ENCODE data around the gene OTUD3.
"Not testable (repeated sequence)": the region's sequence is repeated elsewhere in the genome, so short reads cannot be mapped to it uniquely, and the experiment has no call there.

The OTUD3 gene

DNA sequence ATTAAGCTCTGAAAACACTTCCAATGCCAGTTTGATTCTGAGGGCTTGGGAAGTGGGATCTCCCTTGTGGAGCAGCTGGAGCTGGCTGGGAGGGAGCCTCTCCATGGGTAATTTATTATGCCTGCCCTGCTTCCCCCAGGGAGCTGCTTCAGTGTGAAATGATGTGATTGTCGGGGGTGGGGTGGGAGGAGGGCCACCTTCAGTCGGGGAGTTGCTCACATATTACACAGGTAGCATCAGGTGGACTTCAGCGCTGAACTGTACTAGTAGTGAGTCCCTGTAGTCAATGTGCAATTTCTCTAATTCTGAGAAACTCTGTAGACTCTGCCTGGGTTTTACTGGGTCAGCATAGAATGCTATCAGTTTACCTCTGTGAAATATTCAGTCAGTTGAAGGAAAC is 28.5 kb downstream of the OTUD3 start:
- DNase-seq, result no peak

GRCh38 chr1:19918057-19918456 is 35.9 kb downstream of the OTUD3 start:
- DNase-seq, result peak; percentile 46

- DNase-seq, result no peak
These were observed 38.0 kb downstream of the OTUD3 start for GRCh38 chr1:19920132-19920710.

GRCh38 chr1:19921310-19921709 is 39.1 kb downstream of the OTUD3 start:
- no peak for DNase-seq

DNA sequence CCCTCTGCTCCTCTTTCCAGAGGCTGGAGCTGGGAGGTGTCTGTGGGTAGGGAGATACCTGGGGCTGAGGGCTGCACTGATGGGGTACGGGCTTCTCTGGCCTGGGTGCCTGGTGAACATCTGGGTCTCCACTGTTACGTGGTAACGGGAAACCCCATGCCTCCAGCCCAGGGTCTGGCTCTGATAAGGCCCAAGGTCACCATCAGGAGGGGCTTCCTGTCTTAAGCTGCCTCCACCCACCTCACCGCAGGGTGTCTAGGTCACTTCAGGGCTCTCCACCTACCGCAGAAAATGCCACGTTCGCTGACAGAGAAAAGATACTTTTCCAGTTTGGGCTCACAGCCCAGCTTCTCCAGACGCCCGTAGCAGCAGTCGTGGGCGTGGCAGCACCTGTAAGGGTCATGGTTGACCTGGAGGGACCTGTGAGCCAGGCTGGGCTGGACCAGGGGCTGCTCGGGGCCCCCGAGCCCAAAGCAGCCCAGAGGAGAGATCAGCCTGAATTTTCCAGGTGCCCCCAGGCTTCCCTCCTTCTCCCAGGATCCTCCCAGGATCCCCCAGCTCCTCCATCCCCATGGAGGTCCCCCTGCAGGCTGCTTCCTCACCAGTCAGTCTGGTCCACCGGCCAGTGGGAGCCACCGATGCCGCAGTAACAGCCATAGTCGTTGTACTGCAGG is 40.0 kb downstream of the OTUD3 start:
- DNase-seq, result no peak

DNA sequence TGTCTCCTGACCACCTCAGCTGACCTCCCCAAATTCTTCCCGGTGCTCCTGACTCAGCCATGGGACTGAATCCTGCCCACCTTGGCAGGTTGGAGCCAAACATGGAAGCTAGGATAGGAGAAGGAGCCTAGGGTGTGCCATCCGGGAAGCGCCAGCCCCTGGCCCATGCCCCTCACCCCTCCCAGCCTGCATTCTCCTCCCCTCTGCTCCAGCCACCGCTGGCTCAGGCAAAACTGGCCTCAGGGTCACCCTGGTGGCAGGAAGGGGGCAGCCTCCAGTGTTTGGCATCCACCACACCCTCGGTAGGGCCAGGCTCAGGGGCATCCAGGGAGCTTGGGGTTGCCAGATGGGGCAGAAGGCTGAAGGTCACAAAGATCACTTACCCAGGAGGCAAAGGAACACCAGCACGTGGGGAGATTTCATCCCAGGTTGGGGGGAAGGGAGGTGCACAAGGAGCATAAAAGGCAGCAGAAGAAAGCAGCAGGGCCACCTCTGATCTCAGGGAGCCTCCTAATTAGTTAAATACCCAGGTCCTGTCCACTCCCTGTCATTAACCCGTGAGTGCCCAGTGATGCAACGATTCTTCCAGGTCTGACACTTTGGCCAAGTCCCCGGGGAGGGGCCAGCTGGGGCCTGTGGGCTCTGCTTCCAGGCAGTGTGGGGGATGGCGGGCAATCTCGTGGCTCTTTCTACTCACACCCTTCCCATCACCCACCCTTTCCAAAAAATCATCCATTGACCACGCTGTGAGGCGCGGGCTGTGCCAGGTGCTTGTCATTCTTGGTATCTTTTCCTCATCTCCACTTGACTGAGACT is 41.1 kb downstream of the OTUD3 start, which contains the start of gene PLA2G2E:
Gene PLA2G2E, minus strand, starts transcription at position 481 of the 816 bp plus-strand sequence. Its CDS starts 58 bp downstream, at position 423.
- DNase-seq, result no peak

GRCh38 chr1:19923953-19924346 is 41.8 kb downstream of the OTUD3 start:
- no peak for DNase-seq

DNA sequence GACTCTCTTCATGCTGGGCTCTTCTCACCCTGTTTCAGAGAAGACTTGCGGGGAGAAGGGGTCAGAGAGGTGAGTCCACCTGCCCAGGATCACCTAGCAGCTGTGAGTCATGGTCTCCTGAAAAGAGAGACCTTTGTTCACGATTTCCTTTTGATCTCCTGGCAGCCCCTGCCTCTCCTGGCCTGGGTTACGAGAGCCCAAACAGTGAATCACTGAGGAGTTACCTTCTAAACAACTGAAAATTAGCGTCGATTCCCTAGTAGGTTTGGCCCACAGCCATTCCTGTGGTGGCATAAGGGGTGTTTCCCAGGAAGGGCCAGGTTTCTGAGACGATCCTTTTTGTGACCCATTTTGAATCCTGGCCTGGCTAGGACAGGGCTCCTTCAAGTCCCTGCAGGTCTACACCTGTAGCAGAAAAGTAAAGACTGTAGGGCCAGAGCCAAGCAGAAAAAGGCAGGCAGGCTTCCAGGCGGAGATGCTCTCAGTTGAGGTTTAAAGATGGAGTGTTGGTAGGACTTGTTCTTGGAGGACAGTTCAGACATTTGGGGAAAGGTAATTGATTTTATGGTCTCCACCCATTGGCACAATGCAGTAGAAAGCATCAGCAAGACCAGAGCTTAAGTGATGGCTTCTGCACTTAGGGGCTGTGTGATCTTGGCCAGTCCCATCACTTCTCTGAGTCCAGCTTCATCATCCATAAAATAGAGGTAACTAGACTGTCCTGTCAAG is 43.3 kb downstream of the OTUD3 start:
- no peak for DNase-seq

GRCh38 chr1:19926296-19927129 is 44.3 kb downstream of the OTUD3 start:
- DNase-seq, result no peak

DNA sequence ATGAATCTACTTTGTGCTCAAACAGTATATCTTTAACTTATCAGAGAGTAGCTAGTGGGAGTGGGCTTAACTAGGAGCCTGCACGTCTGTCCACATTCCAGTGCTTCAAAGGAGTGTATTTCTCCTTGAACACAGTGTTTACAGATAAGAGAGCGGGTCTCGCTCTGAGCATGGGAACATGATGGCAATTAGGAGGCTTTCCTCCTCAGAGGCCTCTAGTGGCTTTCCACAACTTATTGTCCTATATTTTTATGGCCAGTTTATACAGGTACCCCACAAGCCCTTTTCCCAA is 44.9 kb downstream of the OTUD3 start:
- DNase-seq, result not testable (repeated sequence)

DNA sequence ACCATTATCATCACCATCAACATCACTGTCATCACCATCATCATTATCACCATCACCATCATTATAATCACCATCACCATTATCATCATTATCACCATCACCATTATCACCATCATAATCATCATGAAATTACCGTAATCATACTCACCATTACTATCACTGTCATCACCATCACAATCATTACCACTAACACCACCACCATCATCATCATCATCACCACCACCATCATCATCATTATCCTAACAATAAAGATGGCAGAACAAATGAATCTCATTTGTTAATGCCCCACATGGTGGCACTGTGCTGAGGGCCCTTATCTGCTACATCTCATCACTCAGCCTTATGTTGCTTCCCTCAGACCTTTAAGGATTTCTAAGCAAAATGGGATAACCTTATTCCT is 50.7 kb downstream of the OTUD3 start:
- no peak for DNase-seq

GRCh38 chr1:19934336-19934735 is 52.1 kb downstream of the OTUD3 start:
- DNase-seq, result no peak

- no peak for DNase-seq
These were observed 54.0 kb downstream of the OTUD3 start for GRCh38 chr1:19936061-19936750.

- no peak for DNase-seq
These were observed 56.3 kb downstream of the OTUD3 start for GRCh38 chr1:19938472-19938871.

DNA sequence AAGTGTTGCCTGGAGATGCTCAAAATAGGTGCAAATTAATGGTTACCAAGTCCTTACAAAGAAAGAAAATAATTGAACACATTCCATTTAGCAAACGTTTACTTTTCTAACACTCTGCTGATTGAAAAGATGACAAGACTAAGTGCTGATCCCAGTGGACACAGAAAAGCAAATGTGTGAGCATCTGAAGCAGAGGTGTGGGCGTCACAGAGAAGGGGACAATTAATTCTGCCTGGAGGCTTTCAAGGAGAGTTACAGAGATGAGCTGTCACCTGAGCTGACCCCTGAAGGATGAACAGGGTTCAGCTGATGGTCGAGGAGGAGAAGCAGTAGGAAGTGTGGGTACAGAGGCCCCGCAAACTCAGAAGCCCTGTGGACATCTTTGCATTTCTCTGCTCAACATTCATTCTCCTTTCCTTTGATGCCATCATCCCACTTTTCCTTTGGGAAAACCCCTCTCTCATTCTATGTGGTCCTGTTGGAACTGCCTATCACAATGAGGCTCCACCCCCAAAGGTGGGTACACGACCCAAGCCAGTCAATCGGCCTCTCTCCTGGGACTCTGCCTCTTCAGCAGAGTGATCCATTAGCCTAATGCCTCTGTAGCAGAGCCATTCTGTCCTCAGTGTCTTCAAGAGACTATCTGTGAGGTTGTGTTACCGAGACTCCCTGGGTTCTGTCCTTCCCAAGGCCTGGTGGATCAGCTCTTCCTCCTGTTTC is 58.5 kb downstream of the OTUD3 start:
- DNase-seq, result no peak

- no peak for DNase-seq
These were observed 59.0 kb downstream of the OTUD3 start for GRCh38 chr1:19941206-19941568.

- no peak for DNase-seq
These were observed 59.9 kb downstream of the OTUD3 start for GRCh38 chr1:19942088-19942487.

DNA sequence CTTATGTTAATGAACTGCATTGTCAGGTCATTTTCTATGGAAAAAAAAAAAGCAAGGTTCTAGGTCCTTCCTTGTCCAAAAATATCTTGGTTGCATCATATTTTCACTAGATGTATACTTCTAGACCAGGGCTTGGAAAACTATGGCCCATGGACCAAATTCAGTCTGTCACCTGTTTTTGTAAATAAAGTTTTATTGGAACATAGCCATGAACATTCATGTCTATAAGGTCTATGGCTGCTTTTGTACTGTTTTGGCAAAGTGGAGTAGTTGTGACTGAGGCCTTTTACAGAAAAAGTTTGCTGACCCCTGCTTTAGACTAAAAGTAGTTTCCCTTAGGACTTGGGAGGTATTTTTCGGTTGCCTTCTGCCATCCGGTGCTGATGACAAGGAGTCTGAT is 60.5 kb downstream of the OTUD3 start:
- DNase-seq, result no peak

- DNase-seq, result no peak
These were observed 63.7 kb downstream of the OTUD3 start for GRCh38 chr1:19945914-19946313.

DNA sequence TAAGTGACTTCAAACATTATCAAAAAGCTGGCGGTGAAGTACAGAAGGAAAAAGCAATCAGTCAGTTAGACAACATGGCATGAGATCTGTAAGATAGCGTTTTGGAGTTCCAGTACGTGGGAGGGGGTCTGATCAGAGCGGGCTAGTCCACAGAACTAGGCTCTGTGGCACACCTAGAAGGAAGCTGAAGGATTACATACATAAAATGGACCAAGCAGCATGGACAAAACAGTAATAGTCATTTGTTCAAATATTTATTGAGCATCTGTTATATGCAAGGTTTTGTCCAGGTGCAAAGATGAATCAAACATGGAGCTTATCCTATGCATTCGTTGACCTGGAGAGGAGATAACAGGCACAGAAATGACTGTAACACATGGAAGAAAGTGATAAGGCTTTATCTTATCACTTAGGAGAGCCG is 64.1 kb downstream of the OTUD3 start:
- DNase-seq, result no peak

DNA sequence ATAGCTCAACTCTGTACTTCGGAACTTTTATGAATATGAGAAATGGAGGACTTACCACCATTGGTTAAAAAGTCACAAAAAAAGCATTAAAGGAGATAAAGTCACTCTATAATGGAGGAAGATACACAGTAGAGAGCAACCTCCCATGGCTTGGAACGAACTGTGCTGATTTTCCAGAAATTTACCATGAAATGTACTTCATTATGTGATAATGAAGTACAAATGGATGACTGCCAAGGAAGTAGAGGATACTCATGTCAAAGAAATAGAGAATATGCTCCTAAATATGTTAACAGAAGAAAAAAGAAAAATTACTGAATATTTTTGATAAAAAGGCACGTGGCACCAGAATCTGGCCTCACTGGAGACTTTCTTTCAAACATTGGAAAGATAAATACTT is 64.8 kb downstream of the OTUD3 start:
- no peak for DNase-seq

Data from right kidney (tissue), 1 donor.